ENCODE results near the gene ATCAY.

DNA sequence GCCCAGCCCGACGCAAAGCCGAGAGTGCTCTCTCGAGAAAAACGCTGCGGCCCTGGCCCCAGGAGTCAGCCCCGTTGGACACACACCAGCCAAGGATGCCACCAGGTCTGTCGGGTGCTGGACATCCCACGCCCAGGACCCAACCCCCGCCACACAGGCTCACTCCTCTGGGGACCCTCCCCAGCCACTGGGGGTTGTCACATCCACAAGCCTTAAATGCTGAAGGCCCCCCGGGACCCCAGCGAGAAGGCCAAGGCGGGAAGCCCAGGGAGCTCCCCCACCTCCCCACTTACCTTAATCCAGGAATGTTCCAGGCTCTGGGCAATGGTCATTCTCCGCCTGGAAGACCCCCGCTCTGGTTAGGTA is 79.3 kb downstream of the ATCAY start:
- TF ChIP-seq, protein P1, sequence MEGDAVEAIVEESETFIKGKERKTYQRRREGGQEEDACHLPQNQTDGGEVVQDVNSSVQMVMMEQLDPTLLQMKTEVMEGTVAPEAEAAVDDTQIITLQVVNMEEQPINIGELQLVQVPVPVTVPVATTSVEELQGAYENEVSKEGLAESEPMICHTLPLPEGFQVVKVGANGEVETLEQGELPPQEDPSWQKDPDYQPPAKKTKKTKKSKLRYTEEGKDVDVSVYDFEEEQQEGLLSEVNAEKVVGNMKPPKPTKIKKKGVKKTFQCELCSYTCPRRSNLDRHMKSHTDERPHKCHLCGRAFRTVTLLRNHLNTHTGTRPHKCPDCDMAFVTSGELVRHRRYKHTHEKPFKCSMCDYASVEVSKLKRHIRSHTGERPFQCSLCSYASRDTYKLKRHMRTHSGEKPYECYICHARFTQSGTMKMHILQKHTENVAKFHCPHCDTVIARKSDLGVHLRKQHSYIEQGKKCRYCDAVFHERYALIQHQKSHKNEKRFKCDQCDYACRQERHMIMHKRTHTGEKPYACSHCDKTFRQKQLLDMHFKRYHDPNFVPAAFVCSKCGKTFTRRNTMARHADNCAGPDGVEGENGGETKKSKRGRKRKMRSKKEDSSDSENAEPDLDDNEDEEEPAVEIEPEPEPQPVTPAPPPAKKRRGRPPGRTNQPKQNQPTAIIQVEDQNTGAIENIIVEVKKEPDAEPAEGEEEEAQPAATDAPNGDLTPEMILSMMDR (IDR thresholded peaks at IDR 0.05 in 8 of 11, conservative IDR thresholded peaks at IDR 0.05 in 3 of 11), result no peak
- TF ChIP-seq POLR2A (IDR thresholded peaks at IDR 0.05), result no peak
- no peak for TF ChIP-seq POLR2AphosphoS5 (IDR thresholded peaks at IDR 0.05)
